Measurements from ENCODE around the gene ZNF200.

The ZNF200 gene

GRCh38 chr16:3183445-3184139 is 51.4 kb downstream of the ZNF200 start:
- TF ChIP-seq SIN3A (IDR thresholded peaks at IDR 0.05; ENCODE audit: borderline replicate concordance, insufficient read depth, low read length) (no peak), FOXP2 (optimal IDR thresholded peaks at IDR 0.05; ENCODE audit: borderline replicate concordance, extremely low read depth, extremely low read length, insufficient read depth) (no peak), POLR2AphosphoS5 (IDR thresholded peaks at IDR 0.05; ENCODE audit: low read depth, low read length) (no peak)

DNA sequence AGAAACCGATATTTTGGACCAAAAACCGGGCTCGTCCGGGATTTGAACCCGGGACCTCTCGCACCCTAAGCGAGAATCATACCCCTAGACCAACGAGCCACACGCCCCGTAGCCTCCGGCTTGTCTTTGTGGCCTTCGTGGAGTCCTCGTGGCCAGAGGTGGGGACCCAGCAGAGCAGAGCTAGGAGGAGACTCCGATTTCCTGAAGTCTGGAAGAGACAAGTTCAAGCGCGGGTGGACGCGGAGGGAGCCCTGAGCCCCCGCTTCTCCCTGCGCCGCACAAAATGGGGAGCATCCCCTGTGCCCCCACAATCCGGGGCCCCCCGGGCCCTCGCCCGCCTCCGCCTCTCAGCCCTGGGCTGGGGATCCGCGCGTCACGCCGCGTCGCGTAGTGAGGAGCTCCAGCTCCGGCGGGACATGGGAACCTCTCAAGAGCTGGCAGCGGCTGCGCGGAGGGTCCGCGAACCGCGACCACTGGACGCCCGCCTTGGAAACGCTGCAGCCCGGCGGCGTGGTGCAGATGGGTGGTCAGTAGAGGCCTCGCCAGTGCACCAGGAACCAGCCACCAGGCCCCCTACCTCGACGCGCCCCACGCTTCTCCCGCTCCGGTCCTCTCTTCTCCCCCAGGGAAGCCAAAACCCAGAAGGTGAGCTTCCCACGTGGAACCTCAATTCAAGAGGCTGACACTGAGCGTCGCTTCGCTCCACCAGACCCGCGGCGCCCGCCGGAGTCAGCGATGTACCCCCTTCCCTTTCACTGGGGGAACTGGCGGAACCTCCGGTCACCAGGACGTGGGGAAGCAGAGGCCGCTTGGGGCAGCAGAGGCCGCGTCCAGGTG is 52.1 kb downstream of the ZNF200 start:
- TF ChIP-seq TAF1 (IDR thresholded peaks at IDR 0.05; ENCODE audit: borderline replicate concordance, insufficient read depth, low read length) (no peak), FOXP2 (optimal IDR thresholded peaks at IDR 0.05; ENCODE audit: borderline replicate concordance, extremely low read depth, extremely low read length, insufficient read depth) (no peak), SIN3A (IDR thresholded peaks at IDR 0.05; ENCODE audit: borderline replicate concordance, insufficient read depth, low read length) (no peak)

GRCh38 chr16:3180445-3180878 is 54.5 kb downstream of the ZNF200 start:
- TF ChIP-seq FOXP2 (optimal IDR thresholded peaks at IDR 0.05; ENCODE audit: borderline replicate concordance, extremely low read depth, extremely low read length, insufficient read depth) (no peak), POLR2AphosphoS5 (IDR thresholded peaks at IDR 0.05; ENCODE audit: low read depth, low read length) (no peak), SIN3A (IDR thresholded peaks at IDR 0.05; ENCODE audit: borderline replicate concordance, insufficient read depth, low read length) (no peak), TAF1 (IDR thresholded peaks at IDR 0.05; ENCODE audit: borderline replicate concordance, insufficient read depth, low read length) (no peak)
- TF ChIP-seq, protein P1, sequence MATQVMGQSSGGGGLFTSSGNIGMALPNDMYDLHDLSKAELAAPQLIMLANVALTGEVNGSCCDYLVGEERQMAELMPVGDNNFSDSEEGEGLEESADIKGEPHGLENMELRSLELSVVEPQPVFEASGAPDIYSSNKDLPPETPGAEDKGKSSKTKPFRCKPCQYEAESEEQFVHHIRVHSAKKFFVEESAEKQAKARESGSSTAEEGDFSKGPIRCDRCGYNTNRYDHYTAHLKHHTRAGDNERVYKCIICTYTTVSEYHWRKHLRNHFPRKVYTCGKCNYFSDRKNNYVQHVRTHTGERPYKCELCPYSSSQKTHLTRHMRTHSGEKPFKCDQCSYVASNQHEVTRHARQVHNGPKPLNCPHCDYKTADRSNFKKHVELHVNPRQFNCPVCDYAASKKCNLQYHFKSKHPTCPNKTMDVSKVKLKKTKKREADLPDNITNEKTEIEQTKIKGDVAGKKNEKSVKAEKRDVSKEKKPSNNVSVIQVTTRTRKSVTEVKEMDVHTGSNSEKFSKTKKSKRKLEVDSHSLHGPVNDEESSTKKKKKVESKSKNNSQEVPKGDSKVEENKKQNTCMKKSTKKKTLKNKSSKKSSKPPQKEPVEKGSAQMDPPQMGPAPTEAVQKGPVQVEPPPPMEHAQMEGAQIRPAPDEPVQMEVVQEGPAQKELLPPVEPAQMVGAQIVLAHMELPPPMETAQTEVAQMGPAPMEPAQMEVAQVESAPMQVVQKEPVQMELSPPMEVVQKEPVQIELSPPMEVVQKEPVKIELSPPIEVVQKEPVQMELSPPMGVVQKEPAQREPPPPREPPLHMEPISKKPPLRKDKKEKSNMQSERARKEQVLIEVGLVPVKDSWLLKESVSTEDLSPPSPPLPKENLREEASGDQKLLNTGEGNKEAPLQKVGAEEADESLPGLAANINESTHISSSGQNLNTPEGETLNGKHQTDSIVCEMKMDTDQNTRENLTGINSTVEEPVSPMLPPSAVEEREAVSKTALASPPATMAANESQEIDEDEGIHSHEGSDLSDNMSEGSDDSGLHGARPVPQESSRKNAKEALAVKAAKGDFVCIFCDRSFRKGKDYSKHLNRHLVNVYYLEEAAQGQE (IDR thresholded peaks at IDR 0.05; ENCODE audit: insufficient read depth in 1 of 2, low read depth in 2 of 2, low read length in 2 of 2): no peak

DNA sequence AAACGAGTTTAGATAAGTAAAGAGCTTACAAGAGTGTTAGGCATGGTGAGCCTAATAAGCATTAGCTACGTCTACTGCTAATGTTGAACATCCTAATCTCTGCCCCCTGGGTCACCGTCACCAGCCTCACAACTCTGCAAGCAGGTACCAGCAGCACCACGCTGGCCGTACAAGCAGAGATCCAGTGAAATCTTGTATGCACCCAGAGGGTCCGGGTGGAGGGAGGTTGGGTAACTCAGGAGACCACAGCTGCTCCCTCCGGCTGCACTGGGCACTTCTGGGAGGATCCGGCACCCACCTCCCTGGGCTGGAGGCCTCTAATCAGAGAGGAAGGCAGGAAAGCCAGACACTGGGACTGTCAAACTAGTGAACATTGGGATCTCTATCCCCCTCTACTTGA is 55.3 kb downstream of the ZNF200 start:
- TF ChIP-seq FOXP2 (optimal IDR thresholded peaks at IDR 0.05; ENCODE audit: borderline replicate concordance, extremely low read depth, extremely low read length, insufficient read depth) (no peak), SIN3A (IDR thresholded peaks at IDR 0.05; ENCODE audit: borderline replicate concordance, insufficient read depth, low read length) (no peak), TAF1 (IDR thresholded peaks at IDR 0.05; ENCODE audit: borderline replicate concordance, insufficient read depth, low read length) (no peak)
- TF ChIP-seq, protein P1 (IDR thresholded peaks at IDR 0.05; ENCODE audit: insufficient read depth in 1 of 2, low read depth in 2 of 2, low read length in 2 of 2): no peak

GRCh38 chr16:3175157-3176093 is 59.5 kb downstream of the ZNF200 start:
- TF ChIP-seq POLR2AphosphoS5 (IDR thresholded peaks at IDR 0.05; ENCODE audit: low read depth, low read length): no peak
- TF ChIP-seq, protein P1 (IDR thresholded peaks at IDR 0.05; ENCODE audit: insufficient read depth in 1 of 2, low read depth in 2 of 2, low read length in 2 of 2): no peak
- no peak for TF ChIP-seq TAF1 (IDR thresholded peaks at IDR 0.05; ENCODE audit: borderline replicate concordance, insufficient read depth, low read length)
- TF ChIP-seq FOXP2 (optimal IDR thresholded peaks at IDR 0.05; ENCODE audit: borderline replicate concordance, extremely low read depth, extremely low read length, insufficient read depth): no peak
- TF ChIP-seq SIN3A (IDR thresholded peaks at IDR 0.05; ENCODE audit: borderline replicate concordance, insufficient read depth, low read length): no peak

Measured in PFSK-1 (cell line).